Astrocyte of the cerebellum (primary cell): ENCODE measurements around the gene TMEM204.

Source experiments
- DNase-seq: peaks from one replicate; pipeline ENCODE4 v3.0.0-alpha.2; 2011; ENCODE audit warnings: low read depth
- H3K4me3 ChIP-seq: 2 replicates; pipeline ENCODE4 v1.5.1; 2011; ENCODE audit warnings: mild to moderate bottlenecking, low read depth, low read length, moderate library complexity
- CTCF ChIP-seq: IDR thresholded peaks from 2 replicates; pipeline ENCODE4 v1.5.1; 2012; ENCODE audit warnings: low read length, low read depth, moderate library complexity, mild to moderate bottlenecking; ENCODE audit errors: missing control alignments
- in situ Hi-C: cut with HindIII; loops from 2 replicates; pipeline ENCODE4 v1.10.0; 2017; ENCODE audit warnings: low sequenced_read_pairs

Gene TMEM204

GRCh38 chr16:1556254-1556653 is 22.8 kb downstream of the TMEM204 start:
- no peak for DNase-seq
- no peak overlapping the region for H3K4me3 ChIP-seq
- in situ Hi-C loops, result no loop called here
- TF ChIP-seq CTCF, result no peak

GRCh38 chr16:1557074-1557473 is 23.6 kb downstream of the TMEM204 start:
- TF ChIP-seq CTCF, result no peak
- no peak overlapping the region for H3K4me3 ChIP-seq

DNA sequence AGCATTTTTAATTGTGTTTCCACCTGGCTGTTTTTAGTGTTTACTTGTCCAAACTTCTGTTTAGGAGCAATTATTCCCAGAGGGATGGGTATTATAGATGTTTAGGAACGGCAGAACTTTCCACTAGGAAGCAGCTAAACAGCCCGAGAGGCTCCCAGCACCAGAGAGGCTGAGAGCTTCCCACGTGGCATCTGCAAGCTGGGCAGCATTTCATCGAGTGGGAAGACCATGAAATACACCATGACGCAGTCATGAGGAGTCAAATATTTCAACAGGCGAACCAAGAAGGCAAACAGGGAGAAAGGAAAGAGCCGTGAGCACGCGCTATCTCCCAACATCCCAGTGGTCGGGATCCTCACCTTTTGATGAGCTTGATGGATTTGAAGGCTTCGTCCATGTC is 24.1 kb downstream of the TMEM204 start:
- no peak for DNase-seq
- H3K4me3 ChIP-seq, result no peak overlapping the region
- no peak for TF ChIP-seq CTCF
- in situ Hi-C loops, result no loop called here

More at GRCh38 chr16:1557074-1557473, 23.6 kb downstream of the TMEM204 start:
- DNase-seq, result no peak
- in situ Hi-C loops, result no loop called here

DNA sequence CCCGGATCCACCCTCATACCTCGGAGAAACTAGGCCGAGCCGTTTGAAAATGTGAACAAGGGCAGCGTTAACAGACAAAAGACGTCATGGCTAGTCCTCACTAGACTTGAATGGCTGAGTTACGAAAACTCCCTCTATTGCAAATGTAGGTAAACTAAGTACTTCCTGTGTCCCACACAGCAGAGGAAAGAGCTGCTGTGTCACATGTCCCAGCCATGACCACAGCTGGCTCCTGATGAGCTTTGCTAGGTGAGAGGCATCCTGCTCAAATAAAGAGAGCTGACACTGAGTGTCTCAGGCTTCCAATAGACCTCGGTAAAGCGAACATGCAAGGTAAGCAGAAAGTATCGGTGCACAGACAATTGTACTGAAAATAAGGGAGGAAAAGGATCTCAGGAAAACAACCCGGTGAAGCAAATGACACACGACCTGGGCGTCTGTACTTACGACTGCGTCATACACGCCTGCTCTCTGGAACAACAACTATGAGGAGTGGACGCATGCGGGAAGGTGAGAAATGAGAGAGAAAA is 26.0 kb downstream of the TMEM204 start:
- in situ Hi-C loops, result no loop called here
- no peak for TF ChIP-seq CTCF
- no peak overlapping the region for H3K4me3 ChIP-seq
- no peak for DNase-seq

GRCh38 chr16:1560153-1560552 is 26.7 kb downstream of the TMEM204 start:
- no peak for TF ChIP-seq CTCF
- in situ Hi-C loops, result no loop called here

DNA sequence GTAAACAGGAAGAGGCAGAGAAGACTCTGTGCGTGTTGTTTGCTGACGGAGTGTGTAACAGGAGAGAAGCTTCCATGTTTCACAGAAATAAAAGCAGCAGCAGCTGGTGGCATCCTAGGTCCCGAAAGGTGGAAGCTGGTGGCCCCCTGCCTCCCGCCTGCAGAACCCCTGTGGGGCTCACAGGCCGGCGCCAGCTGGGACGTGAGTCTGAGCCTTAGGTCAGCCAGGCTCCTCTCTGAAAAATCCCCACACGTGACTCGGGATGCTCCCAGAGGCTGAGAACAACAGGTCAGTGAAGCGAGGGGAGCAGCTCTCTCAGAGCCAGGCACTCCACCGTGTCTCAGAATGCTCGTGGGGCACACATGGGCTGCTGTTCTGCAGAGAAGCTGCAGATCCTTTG is 27.4 kb downstream of the TMEM204 start:
- no peak for DNase-seq
- in situ Hi-C loops, result no loop called here
- no peak for TF ChIP-seq CTCF
- H3K4me3 ChIP-seq, result no peak overlapping the region

More at GRCh38 chr16:1560153-1560552, 26.7 kb downstream of the TMEM204 start:
- no peak for DNase-seq
- no peak overlapping the region for H3K4me3 ChIP-seq
